CD14-positive monocyte (primary cell): ENCODE measurements around the gene ZC3H13. TPM values are rescaled to one million over a fixed set of nuclear protein-coding genes. Genes with fewer than 3 reads are reported as not detected.

Experiments used
- DNase-seq, 3 donors: peaks; one replicate each; pipeline ENCODE4 v3.0.0-alpha.2; 2011 to 2022
- H2AFZ ChIP-seq: 2 replicates; pipeline ENCODE4 v1.6.0; 2012; ENCODE audit warnings: mild to moderate bottlenecking, low read depth, low read length, inconsistent platforms; ENCODE audit not compliant: insufficient read depth, poor library complexity, severe bottlenecking
- H3K27ac ChIP-seq, 2 donors: 1 replicate in 1 of 2; 2 replicates in 1 of 2; pipeline ENCODE4 v1.5.1; 2012 to 2013; ENCODE audit warnings: low read length in 2 of 2, control low read depth in 1 of 2, inconsistent platforms in 1 of 2, low read depth in 1 of 2, mild to moderate bottlenecking in 1 of 2
- H3K27me3 ChIP-seq, 2 donors: one replicate each; pipeline versions ENCODE4 v1.6.0 to v1.6.1; 2011 to 2013; ENCODE audit warnings: low read length in 2 of 2; ENCODE audit not compliant: control insufficient read depth in 2 of 2, insufficient read depth in 2 of 2
- H3K36me3 ChIP-seq, 2 donors: replicated peaks in 1 of 2; 1 replicate in 1 of 2; 2 replicates in 1 of 2; pipeline versions ENCODE4 v1.5.1 to v1.6.1; 2012 to 2013; ENCODE audit warnings: low read length in 2 of 2, control low read depth in 1 of 2, inconsistent platforms in 1 of 2, mild to moderate bottlenecking in 1 of 2; ENCODE audit not compliant: insufficient read depth in 2 of 2, control insufficient read depth in 1 of 2
- H3K4me1 ChIP-seq, 2 donors: 1 replicate in 1 of 2; 2 replicates in 1 of 2; pipeline versions ENCODE4 v1.5.1 to v1.6.1; 2012 to 2013; ENCODE audit warnings: low read length in 2 of 2, control low read depth in 1 of 2, inconsistent platforms in 1 of 2, mild to moderate bottlenecking in 1 of 2, moderate library complexity in 1 of 2; ENCODE audit not compliant: insufficient read depth in 2 of 2, control insufficient read depth in 1 of 2
- H3K4me2 ChIP-seq: replicated peaks from 2 replicates; pipeline ENCODE3; 2012; ENCODE audit warnings: low read length, moderate library complexity, mild to moderate bottlenecking; ENCODE audit not compliant: poor library complexity, severe bottlenecking; ENCODE audit errors: extremely low read depth
- H3K4me3 ChIP-seq, 3 experiments: fragments of 200-600 bp in 1 of 3; sonication (generic) in 1 of 3; replicated peaks in 1 of 3; 1 replicate in 2 of 3; 2 replicates in 1 of 3; pipeline ENCODE4 v1.5.1; 2011 to 2013; ENCODE audit warnings: low read length in 3 of 3, mild to moderate bottlenecking in 3 of 3, control low read depth in 2 of 3, low read depth in 2 of 3, inconsistent platforms in 1 of 3, moderate library complexity in 1 of 3
- H3K79me2 ChIP-seq: 2 replicates; pipeline ENCODE4 v1.6.0; 2012; ENCODE audit warnings: mild to moderate bottlenecking, control low read depth, inconsistent platforms, low read length, moderate library complexity; ENCODE audit not compliant: insufficient read depth
- H3K9ac ChIP-seq: 2 replicates; pipeline ENCODE4 v1.6.0; 2017; ENCODE audit warnings: low read length, mild to moderate bottlenecking; ENCODE audit not compliant: insufficient read depth, poor library complexity, severe bottlenecking
- H3K9me3 ChIP-seq, 2 donors: replicated peaks in 1 of 2; 1 replicate in 1 of 2; 2 replicates in 1 of 2; pipeline versions ENCODE4 v1.5.1 to v1.6.1; 2012 to 2013; ENCODE audit warnings: low read length in 2 of 2, control low read depth in 1 of 2; ENCODE audit not compliant: control insufficient read depth in 1 of 2, insufficient read depth in 1 of 2
- H4K20me1 ChIP-seq: 2 replicates; pipeline ENCODE4 v1.6.0; 2012; ENCODE audit warnings: mild to moderate bottlenecking, low read length, control low read depth, moderate library complexity; ENCODE audit not compliant: insufficient read depth
- H3K27ac Mint-ChIP-seq, 7 donors: one replicate each; pipeline ENCODE4 v1.8.0; 2020; ENCODE audit warnings: mild to moderate bottlenecking in 7 of 7, mixed read lengths in 7 of 7, moderate library complexity in 6 of 7, inconsistent platforms in 2 of 7
- H3K27me3 Mint-ChIP-seq, 3 donors: one replicate each; pipeline ENCODE4 v1.8.0; 2021 to 2022; ENCODE audit warnings: low read depth in 3 of 3, mild to moderate bottlenecking in 3 of 3, mixed read lengths in 3 of 3, moderate library complexity in 3 of 3, inconsistent platforms in 1 of 3
- H3K36me3 Mint-ChIP-seq, 2 donors: one replicate each; pipeline ENCODE4 v1.8.0; 2020; ENCODE audit warnings: mixed read lengths in 2 of 2, inconsistent platforms in 1 of 2, mild to moderate bottlenecking in 1 of 2
- H3K4me1 Mint-ChIP-seq: one replicate; pipeline ENCODE4 v1.8.0; 2020; ENCODE audit warnings: mild to moderate bottlenecking, mixed read lengths
- H3K4me3 Mint-ChIP-seq, 2 donors: one replicate each; pipeline ENCODE4 v1.8.0; 2020; ENCODE audit warnings: mild to moderate bottlenecking in 2 of 2, mixed read lengths in 2 of 2, moderate library complexity in 1 of 2
- H3K9me3 Mint-ChIP-seq, 7 donors: one replicate each; pipeline ENCODE4 v1.8.0; 2020 to 2022; ENCODE audit warnings: mixed read lengths in 7 of 7, mild to moderate bottlenecking in 6 of 7, moderate library complexity in 6 of 7, inconsistent platforms in 2 of 7
- whole genome bisulfite sequencing: methylation state at CpG from one replicate; pipeline ENCODE4 v1.1.5; 2013; ENCODE audit warnings: missing lambda C conversion rate; ENCODE audit not compliant: insufficient coverage; 5-methylcytosine and 5-hydroxymethylcytosine counted together
- intact Hi-C, 2 donors: fragments of 100-400 bp; cut with micrococcal nuclease; formaldehyde crosslinking; loops; one replicate each; pipeline versions ENCODE4 v1.15.0 to v1.15.1; 2023
- polyA plus RNA-seq, 3 donors: library from polyadenylated mRNA; depleted of rRNA in 1 of 3; unstranded in 2 of 3; stranded (reverse) in 1 of 3; fragments of 300-500 nt in 2 of 3; fragments of >200 nt in 1 of 3; fragmentation: Illumina TruSeq in 2 of 3; gene quantifications; 1 replicate in 2 of 3; 2 replicates in 1 of 3; pipeline ENCODE4 v1.2.3, GENCODE V29; 2012 to 2021
- TF ChIP-seq, protein P1 (sequence below): fragments of 200-600 bp; IDR thresholded peaks from one replicate; pipeline ENCODE4 v1.8.0; 2022; ENCODE audit warnings: antibody characterized with exemption, mild to moderate bottlenecking

ZC3H13 gene
- polyA plus RNA-seq, 3 donors: 5.3 to 22.2 (median 9.7) TPM

- Histone ChIP-seq H3K36me3 (peaks cover 60 to 73% of the 10 kb centered on the region in 2 donors), H3K79me2 (no peaks in the 10 kb centered on the region), H4K20me1 (no peaks in the 10 kb centered on the region), H3K9ac (no peak overlapping the region), H3K4me1 (peaks cover 0 to 7% of the 10 kb centered on the region in 2 donors), H3K27me3 (no peaks in the 10 kb centered on the region), H2AFZ (no peak overlapping the region), H3K27ac (no peak overlapping the region), H3K4me3 (no peak overlapping the region), H3K4me2 (no peak overlapping the region), H3K9me3 (no peaks in the 10 kb centered on the region)
- no peaks in the 10 kb centered on the region for H3K27me3 Mint-ChIP-seq
- H3K36me3 Mint-ChIP-seq: peaks cover 51 to 72% of the 10 kb centered on the region in 2 donors
- peaks cover 11% of the 10 kb centered on the region for H3K4me1 Mint-ChIP-seq
- WGBS: 98% methylated on average over 5 of the region's 6 CpGs
- H3K9me3 Mint-ChIP-seq: no peaks in the 10 kb centered on the region
- no peak for DNase-seq
- H3K4me3 Mint-ChIP-seq: no peak overlapping the region
- TF ChIP-seq, protein P1, sequence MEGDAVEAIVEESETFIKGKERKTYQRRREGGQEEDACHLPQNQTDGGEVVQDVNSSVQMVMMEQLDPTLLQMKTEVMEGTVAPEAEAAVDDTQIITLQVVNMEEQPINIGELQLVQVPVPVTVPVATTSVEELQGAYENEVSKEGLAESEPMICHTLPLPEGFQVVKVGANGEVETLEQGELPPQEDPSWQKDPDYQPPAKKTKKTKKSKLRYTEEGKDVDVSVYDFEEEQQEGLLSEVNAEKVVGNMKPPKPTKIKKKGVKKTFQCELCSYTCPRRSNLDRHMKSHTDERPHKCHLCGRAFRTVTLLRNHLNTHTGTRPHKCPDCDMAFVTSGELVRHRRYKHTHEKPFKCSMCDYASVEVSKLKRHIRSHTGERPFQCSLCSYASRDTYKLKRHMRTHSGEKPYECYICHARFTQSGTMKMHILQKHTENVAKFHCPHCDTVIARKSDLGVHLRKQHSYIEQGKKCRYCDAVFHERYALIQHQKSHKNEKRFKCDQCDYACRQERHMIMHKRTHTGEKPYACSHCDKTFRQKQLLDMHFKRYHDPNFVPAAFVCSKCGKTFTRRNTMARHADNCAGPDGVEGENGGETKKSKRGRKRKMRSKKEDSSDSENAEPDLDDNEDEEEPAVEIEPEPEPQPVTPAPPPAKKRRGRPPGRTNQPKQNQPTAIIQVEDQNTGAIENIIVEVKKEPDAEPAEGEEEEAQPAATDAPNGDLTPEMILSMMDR: peak; percentile 22
- intact Hi-C loops: no loop called here
- H3K27ac Mint-ChIP-seq: no peak overlapping the region
Measured at GRCh38 chr13:46010148-46010547, 42.4 kb downstream of the ZC3H13 start.

GRCh38 chr13:46008631-46009030 is 43.9 kb downstream of the ZC3H13 start:
- Histone ChIP-seq H3K4me2 (no peak overlapping the region), H3K4me3 (no peak overlapping the region), H4K20me1 (no peaks in the 10 kb centered on the region), H3K9me3 (no peaks in the 10 kb centered on the region), H3K27me3 (no peaks in the 10 kb centered on the region), H3K4me1 (no peaks in the 10 kb centered on the region), H2AFZ (no peak overlapping the region), H3K79me2 (no peaks in the 10 kb centered on the region), H3K9ac (no peak overlapping the region), H3K27ac (no peak overlapping the region), H3K36me3 (peaks cover 60 to 79% of the 10 kb centered on the region in 2 donors)
- no peak overlapping the region for H3K4me3 Mint-ChIP-seq
- no peaks in the 10 kb centered on the region for H3K9me3 Mint-ChIP-seq
- WGBS: no CpG with 5 or more reads among the region's 2 CpGs
- peaks cover 53 to 83% of the 10 kb centered on the region in 2 donors for H3K36me3 Mint-ChIP-seq
- peaks cover 8% of the 10 kb centered on the region for H3K4me1 Mint-ChIP-seq
- no peaks in the 10 kb centered on the region for H3K27me3 Mint-ChIP-seq
- intact Hi-C loops: no loop called here
- no peak for DNase-seq
- H3K27ac Mint-ChIP-seq: no peak overlapping the region
- TF ChIP-seq, protein P1: no peak
